AG10803 (cell line): Measurements from ENCODE around the gene SOBP.

Experiments
- DNase-seq: peaks from one replicate; pipeline ENCODE4 v3.0.0; 2010; ENCODE audit warnings: low read depth
- H3K4me3 ChIP-seq: 2 replicates; pipeline ENCODE4 v1.5.1; 2011; ENCODE audit warnings: mild to moderate bottlenecking, low read length, control low read depth
- TF ChIP-seq, protein P1 (sequence below): conservative IDR thresholded peaks from 2 replicates; pipeline ENCODE4 v1.5.1; 2011; ENCODE audit warnings: mild to moderate bottlenecking, low read length, control low read depth, inconsistent platforms

SOBP gene

DNA sequence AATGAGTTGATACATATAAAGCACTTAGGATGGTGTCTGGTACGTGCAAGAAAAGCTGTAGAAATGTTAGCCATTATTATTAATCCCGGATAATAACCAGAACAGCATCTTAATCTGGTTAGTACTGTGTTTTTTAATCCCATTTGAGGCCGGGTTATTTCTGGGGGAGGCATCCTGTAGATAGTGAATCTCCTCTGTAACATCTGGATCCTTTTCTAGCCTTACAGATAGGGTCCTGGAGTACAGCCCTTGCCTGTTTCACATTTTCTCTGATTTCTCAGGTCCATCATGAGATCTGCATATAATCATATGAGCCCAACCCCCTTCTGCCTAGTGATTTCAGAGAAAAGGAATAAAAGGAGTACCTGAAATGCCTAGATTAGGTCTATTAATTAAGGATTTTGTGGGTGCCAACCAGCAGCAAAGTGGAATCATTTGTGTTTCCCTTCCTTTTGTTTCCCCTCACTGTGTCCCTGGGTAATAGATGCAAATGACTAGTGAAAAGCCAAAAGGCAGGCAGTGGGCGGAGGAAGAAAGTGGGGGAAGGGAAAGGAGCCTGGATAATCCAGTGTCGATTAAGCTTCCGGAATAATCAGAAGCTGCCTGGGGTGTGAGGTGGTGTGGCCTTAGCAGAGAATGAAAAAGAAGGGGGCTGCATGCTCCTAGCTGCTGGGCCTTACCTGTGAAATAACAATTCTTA is 88.9 kb downstream of the SOBP start:
- no peak for DNase-seq
- H3K4me3 ChIP-seq = no peak overlapping the region
- TF ChIP-seq, protein P1, sequence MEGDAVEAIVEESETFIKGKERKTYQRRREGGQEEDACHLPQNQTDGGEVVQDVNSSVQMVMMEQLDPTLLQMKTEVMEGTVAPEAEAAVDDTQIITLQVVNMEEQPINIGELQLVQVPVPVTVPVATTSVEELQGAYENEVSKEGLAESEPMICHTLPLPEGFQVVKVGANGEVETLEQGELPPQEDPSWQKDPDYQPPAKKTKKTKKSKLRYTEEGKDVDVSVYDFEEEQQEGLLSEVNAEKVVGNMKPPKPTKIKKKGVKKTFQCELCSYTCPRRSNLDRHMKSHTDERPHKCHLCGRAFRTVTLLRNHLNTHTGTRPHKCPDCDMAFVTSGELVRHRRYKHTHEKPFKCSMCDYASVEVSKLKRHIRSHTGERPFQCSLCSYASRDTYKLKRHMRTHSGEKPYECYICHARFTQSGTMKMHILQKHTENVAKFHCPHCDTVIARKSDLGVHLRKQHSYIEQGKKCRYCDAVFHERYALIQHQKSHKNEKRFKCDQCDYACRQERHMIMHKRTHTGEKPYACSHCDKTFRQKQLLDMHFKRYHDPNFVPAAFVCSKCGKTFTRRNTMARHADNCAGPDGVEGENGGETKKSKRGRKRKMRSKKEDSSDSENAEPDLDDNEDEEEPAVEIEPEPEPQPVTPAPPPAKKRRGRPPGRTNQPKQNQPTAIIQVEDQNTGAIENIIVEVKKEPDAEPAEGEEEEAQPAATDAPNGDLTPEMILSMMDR = no peak

DNA sequence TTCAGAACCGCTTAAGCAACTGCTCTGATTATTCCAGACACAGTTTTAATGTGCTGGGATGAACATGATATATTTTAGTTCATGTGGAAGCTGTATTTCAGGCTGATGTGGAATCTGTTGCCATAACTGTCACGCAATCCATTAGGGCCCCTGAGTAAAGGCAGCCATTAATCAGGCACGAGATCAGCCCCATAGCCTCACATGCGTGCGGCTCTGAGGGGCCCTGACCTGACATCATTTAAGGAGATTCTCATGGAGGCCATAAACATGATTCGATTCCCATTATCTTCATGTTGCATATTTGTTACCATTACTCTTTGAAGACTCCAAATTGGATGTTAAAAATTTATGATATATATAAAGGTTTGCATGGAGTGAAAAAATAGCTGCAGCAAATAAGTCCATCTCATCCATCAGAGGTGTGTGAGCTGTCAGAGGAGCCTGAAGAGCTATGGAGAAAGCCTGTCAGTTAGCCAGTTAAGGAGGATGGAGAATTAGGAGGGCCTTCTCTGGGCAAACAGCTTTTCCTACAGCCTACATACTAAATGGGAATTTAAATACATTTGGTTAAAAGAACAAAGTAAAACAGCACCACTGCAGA is 89.6 kb downstream of the SOBP start:
- TF ChIP-seq, protein P1 = no peak
- DNase-seq = no peak

DNA sequence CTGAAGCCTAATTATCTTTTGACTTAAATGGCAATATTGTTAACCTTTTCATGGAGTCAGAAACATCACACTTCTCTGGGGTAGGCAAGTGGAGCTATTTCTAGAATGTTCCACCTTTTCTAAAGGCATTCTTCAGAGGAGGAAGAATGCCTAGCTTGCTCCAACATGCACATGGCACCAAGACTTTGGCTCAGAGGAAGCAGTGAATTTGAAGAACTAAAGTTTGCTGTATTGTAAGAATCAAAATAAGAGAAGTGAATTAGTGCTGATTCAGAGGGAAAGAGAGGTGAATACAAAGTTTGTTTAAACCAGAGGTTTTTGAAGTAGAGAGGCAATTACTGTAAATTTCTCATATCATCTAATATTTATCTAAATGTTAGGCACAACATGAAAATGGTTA is 92.2 kb downstream of the SOBP start:
- no peak overlapping the region for H3K4me3 ChIP-seq
- TF ChIP-seq, protein P1 = no peak
- no peak for DNase-seq

More for the DNA sequence above, 89.6 kb downstream of the SOBP start:
- H3K4me3 ChIP-seq = no peak overlapping the region

DNA sequence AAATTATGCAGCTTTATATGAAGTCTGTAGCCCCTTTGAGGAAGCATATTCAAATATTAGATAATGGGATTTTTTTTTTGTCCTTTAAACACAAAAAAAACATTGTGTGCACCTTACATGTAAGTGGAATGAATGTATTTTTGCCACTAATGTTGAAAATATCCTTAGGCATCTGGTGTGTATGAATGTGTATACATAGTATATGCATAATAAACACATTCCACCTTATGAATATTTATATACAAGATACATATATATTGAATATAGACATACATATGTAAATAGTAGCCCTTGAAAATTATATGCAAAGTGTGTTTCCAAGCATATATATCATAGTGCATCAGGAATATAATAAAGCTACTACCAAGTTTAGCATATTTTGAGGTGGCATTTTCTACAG is 94.8 kb downstream of the SOBP start:
- no peak for DNase-seq
- H3K4me3 ChIP-seq = no peak overlapping the region
- TF ChIP-seq, protein P1 = no peak

DNA sequence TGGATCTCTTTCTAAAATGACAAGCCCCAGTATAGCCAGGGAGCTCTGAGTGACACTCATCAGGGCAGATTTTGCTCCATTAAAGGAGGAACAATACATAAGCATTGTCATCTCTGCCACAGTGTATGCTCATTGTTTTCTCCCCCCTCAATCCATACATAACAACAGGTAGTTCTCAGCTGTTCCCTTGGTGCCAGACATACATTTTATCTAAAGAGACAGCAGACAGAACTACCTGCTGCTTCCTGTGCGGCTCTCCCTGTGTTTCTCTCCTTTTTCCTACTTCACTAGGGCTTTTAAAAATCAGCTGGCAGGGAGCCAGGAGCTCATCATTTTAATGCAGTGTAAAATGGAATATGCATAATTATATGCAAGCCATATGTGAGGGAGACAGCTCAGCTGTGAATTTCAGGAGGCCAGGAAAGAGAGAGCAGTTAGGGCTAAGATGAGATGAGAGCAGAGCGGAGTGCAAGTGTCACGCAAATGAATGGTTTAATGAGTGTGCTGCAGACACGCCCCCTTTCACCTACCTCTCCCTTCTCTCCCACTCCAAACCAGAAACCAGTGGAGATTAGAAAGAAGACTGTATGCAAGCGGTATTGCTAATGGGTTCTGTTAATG is 96.0 kb downstream of the SOBP start:
- no peak overlapping the region for H3K4me3 ChIP-seq
- TF ChIP-seq, protein P1 = no peak
- no peak for DNase-seq

DNA sequence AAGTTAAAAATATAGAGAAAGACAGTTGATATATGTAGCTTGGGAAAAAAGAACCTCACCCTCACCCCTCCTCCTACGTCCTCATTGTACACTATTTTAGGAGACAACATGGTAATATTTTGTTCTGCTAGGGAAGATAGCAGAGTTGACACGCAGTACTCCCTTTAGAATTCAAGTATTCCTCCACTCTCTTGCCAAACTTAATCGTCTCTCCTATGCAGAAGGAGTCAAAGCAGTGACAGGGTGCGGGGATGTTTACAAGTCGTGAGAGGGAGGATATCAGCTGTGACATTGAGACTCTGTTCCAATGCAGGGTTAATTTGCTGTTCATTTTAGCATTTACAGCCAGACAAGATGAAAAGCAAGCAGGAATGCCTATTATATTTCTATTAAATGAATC is 97.5 kb downstream of the SOBP start:
- DNase-seq = no peak
- H3K4me3 ChIP-seq = no peak overlapping the region
- TF ChIP-seq, protein P1 = no peak

DNA sequence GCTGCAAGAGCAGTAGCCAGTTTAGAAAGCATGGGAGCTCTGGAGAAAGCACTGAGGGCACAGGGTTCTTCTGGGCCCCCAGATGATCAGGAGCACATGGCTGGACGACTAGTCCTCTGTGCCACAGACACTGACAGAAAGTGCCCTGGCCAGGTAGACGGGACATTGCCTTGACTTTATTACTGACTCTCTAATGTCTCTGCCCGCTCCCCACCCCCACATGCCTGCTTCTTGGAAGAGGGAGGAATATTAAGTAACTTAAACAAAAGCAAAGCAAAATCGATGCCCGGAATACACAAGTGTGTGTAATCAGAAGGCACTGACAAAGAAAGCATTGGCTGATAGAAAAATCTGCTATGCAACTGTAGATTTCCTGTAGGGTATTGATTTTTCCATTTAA is 99.3 kb downstream of the SOBP start:
- TF ChIP-seq, protein P1 = no peak
- H3K4me3 ChIP-seq = no peak overlapping the region
- no peak for DNase-seq
